PC-9 (cell line): ENCODE data around the gene APOC3.

Experiments
- EZH2 ChIP-seq: fragments of 200-600 bp; sonication (generic); IDR thresholded peaks from 2 replicates; pipeline ENCODE4 v1.8.0; 2017; ENCODE audit warnings: antibody characterized with exemption, low read depth
- TF ChIP-seq, protein P1 (sequence below): fragments of 200-600 bp; sonication (generic); conservative IDR thresholded peaks from 2 replicates; pipeline ENCODE4 v1.6.1; 2017; ENCODE audit warnings: mixed run types, antibody characterized with exemption, mild to moderate bottlenecking, moderate library complexity

DNA sequence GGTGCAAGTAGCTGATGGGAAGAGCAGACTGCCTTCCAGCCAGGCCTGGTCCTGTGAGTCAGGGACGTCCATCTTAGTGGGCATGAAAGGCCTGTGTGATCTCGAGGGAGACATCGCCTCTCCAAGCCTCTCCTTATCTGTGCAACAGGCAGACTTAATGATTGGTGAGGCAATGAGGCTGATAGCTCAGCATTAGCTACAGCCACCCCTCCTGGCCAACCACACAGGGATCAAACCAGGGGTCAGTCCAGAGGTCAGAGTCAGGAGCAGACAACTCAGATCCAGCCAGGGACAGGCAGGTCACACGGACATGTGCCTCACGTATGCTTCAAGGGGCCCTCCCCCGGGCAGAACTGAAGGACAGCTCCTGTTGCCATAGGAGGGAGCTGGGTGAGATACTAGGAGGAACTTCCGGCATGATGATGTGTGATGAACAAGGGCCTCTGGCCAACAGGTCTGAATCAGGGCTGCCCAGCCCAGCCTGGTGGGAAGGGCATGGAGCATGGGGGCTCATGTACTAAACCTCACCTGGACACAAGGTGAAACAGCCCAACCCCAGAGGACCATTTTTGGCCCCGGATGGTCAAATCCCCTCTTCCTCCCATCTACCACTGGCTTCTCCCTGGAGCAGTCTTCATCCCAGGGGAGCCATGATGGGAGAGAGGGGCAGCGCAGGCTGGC lies 2.8 kb upstream of the APOC3 start:
- TF ChIP-seq, protein P1, sequence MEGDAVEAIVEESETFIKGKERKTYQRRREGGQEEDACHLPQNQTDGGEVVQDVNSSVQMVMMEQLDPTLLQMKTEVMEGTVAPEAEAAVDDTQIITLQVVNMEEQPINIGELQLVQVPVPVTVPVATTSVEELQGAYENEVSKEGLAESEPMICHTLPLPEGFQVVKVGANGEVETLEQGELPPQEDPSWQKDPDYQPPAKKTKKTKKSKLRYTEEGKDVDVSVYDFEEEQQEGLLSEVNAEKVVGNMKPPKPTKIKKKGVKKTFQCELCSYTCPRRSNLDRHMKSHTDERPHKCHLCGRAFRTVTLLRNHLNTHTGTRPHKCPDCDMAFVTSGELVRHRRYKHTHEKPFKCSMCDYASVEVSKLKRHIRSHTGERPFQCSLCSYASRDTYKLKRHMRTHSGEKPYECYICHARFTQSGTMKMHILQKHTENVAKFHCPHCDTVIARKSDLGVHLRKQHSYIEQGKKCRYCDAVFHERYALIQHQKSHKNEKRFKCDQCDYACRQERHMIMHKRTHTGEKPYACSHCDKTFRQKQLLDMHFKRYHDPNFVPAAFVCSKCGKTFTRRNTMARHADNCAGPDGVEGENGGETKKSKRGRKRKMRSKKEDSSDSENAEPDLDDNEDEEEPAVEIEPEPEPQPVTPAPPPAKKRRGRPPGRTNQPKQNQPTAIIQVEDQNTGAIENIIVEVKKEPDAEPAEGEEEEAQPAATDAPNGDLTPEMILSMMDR, result no peak
- no peak for TF ChIP-seq EZH2
